ENCODE results near the gene SDF2L1. TPM values are rescaled to one million over a fixed set of nuclear protein-coding genes. Genes with fewer than 3 reads are reported as not detected.
A peak's percentile ranks its signal among the peaks of the same experiment; 100 is the strongest.
"Not testable (repeated sequence)": the region's sequence is repeated elsewhere in the genome, so short reads cannot be mapped to it uniquely, and the experiment has no call there.

Gene SDF2L1
- total RNA-seq, 1 donor from 2014 or later = 103 TPM

DNA sequence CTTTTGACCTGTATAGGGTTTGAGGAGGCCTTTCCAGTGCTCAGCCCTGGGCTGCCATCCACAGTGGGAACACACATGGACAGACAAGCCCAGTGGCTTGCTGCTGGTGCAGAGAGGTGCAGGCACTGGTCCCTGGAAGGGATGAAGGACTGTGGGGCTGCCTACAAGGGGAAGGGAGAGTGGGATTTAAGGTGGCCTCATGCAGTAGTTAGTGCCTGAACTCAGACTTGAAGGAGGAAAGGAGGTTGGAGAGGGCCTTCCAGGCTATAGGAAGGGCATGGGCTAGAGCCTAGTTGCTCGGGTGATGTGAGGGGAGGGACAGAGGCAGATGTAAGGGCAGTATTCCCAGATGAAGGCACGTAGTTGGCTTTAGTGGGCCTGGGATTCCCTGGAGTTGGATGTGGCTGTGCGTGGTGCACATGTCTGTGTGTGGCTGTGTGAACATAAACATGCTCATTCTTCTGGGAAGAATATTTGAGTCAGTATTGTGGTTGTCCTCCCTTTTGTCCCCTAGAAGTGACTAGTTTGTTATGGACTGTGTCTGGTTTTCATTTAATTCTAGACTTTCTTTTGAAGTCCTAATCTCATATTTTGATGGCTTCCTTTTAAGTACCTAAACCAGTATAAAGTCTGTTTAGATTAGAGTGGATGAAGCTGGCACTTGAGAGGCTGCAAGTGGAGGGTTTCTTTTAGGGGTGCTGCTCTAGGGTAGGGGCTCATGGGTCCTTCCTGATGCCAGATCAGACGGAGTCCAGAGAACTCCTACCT is 30.7 kb upstream of the SDF2L1 start:
- Mint-ChIP-seq H3K27ac (peak overlapping the region; percentile 57), H3K9me3 (no peaks in the 10 kb centered on the region), H3K4me3 (no peak overlapping the region), H3K4me1 (peaks cover 7% of the 10 kb centered on the region), H3K27me3 (no peaks in the 10 kb centered on the region), H3K36me3 (ENCODE audit: low read depth) (peaks cover 39% of the 10 kb centered on the region)
- no peak for DNase-seq
- intact Hi-C loops (cut with micrococcal nuclease) = no loop called here

DNA sequence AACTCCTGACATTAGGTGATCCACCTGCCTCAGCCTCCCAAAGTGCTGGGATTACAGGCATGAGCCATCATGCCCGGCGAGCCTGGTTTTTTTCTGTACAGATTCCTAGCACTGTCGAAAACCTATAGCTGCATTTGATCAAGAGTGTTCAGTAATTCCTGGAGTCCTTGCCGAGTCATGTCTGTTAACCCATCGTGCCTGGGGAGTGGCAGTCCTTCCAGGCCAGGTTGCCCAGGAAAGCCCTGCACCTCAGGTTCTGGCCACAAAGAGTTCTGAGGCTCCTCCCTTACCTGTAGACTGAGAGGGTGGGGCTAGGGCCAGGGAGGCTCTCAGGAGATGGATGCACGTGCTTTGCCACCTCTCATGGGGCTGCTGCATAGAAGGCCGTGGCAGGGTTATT is 29.2 kb upstream of the SDF2L1 start:
- Mint-ChIP-seq H3K27me3 (no peaks in the 10 kb centered on the region), H3K9me3 (no peaks in the 10 kb centered on the region), H3K4me1 (peaks cover 7% of the 10 kb centered on the region), H3K27ac (no peak overlapping the region), H3K36me3 (ENCODE audit: low read depth) (peaks cover 38% of the 10 kb centered on the region), H3K4me3 (no peak overlapping the region)
- intact Hi-C loops (cut with micrococcal nuclease) = no loop called here
- no peak for DNase-seq

DNA sequence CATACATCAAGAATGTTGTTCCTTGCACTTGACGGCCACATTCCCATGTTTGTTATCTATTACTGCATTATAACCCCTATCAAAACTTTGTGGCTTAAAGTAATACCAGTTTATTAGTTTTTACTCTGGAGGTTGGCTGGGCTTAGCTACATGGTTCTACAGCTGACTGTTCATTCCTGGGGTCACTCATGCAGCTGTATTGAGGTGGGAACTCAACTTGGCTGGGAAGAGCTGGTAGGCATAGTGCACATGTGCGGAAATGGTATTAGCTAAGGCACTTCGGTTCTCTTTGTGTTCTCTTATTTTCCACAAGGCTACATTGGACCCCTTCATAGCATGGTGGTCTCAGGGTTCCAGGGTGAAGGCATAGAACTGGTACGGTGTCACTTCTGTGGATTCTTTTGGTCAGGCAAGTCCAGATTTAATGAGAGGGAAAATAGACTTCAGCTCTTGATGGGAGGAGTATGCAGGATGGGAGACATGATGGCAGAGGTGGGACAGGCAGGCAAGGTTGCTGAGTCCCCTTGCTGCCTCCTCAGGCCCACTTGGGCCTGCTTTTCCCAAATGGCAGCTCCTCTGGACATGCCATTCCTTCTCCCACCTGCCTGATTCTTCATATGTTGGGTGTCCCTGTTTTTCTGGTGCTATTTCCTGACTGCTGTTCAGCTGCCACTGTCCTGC is 28.4 kb upstream of the SDF2L1 start:
- H3K9me3 Mint-ChIP-seq = no peaks in the 10 kb centered on the region
- peaks cover 38% of the 10 kb centered on the region for H3K36me3 Mint-ChIP-seq (ENCODE audit: low read depth)
- peaks cover 6% of the 10 kb centered on the region for H3K4me1 Mint-ChIP-seq
- no peak overlapping the region for H3K4me3 Mint-ChIP-seq
- no peaks in the 10 kb centered on the region for H3K27me3 Mint-ChIP-seq
- no peak for DNase-seq
- intact Hi-C loops (cut with micrococcal nuclease) = no loop called here
- no peak overlapping the region for H3K27ac Mint-ChIP-seq

DNA sequence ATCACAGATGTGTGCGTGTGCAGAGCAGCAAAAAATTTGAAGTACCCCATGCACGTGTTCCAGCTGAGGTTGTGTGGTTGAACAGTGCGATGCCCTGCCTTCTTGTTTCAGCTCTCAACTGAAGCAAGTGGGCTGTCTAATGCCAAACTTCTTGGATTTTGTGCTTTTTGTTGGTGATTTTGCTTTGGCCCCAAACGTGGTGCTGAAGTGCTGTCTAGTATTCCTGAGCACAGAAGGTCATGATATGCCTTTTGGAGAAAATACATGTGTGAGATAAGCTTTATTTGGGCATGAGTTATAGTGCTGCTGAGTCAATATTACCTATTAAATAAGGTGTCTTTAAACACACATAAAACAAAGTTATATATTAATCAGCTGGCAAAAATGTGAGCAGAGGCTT is 26.4 kb upstream of the SDF2L1 start:
- intact Hi-C loops (cut with micrococcal nuclease) = no loop called here

DNA sequence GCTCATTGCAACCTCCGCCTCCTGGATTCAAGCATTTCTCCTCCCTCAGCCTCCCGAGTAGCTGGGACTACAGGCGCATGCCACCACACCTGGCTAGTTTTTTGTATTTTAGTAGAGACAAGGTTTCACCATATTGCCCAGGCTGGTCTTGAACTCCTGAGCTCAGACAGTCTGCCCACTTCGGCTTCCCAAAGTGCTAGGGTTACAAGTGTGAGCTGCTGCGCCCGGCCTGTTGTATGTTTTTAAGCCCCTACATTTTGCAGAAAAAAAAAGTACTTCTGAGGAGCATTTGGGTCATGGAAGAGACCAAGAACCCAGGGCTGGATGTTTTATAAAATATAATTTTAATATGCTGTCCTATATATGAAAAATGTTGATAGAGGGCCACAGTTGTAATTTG is 24.8 kb upstream of the SDF2L1 start:
- intact Hi-C loops (cut with micrococcal nuclease); H3K9me3 Mint-ChIP-seq; H3K27me3 Mint-ChIP-seq; H3K4me3 Mint-ChIP-seq; DNase-seq; H3K4me1 Mint-ChIP-seq; H3K27ac Mint-ChIP-seq: not testable (repeated sequence)
- H3K36me3 Mint-ChIP-seq (ENCODE audit: low read depth) = peaks cover 31% of the 10 kb centered on the region

More for the DNA sequence above, 26.4 kb upstream of the SDF2L1 start:
- Mint-ChIP-seq H3K4me1 (peaks cover 6% of the 10 kb centered on the region), H3K4me3 (no peak overlapping the region), H3K27me3 (no peaks in the 10 kb centered on the region), H3K36me3 (ENCODE audit: low read depth) (peaks cover 37% of the 10 kb centered on the region), H3K9me3 (no peaks in the 10 kb centered on the region), H3K27ac (no peak overlapping the region)
- DNase-seq = no peak

DNA sequence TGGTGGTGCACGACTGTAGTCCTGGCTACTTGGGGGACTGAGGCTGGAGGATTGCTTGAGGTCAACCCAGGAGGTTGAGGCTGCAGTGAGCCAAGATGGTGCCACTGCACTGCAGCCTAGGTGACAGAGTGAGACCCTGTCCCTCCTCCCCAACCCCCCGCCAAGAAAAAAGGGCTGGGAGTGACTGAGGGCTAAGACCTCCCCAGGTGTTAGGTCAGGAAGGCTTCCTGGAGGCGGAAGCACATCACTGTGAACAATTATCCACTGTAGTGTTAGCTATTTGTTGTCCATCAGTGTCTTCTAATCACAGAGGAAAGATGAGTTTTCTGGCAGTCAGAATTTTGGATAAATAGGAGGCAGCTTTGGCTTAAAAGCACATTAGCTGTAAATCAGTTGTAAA is 21.1 kb upstream of the SDF2L1 start:
- intact Hi-C loops (cut with micrococcal nuclease) = no loop called here
- Mint-ChIP-seq H3K9me3 (no peaks in the 10 kb centered on the region), H3K4me3 (no peak overlapping the region), H3K27me3 (no peaks in the 10 kb centered on the region), H3K27ac (no peak overlapping the region), H3K36me3 (ENCODE audit: low read depth) (peaks cover 28% of the 10 kb centered on the region), H3K4me1 (peaks cover 12% of the 10 kb centered on the region)
- DNase-seq = no peak

DNA sequence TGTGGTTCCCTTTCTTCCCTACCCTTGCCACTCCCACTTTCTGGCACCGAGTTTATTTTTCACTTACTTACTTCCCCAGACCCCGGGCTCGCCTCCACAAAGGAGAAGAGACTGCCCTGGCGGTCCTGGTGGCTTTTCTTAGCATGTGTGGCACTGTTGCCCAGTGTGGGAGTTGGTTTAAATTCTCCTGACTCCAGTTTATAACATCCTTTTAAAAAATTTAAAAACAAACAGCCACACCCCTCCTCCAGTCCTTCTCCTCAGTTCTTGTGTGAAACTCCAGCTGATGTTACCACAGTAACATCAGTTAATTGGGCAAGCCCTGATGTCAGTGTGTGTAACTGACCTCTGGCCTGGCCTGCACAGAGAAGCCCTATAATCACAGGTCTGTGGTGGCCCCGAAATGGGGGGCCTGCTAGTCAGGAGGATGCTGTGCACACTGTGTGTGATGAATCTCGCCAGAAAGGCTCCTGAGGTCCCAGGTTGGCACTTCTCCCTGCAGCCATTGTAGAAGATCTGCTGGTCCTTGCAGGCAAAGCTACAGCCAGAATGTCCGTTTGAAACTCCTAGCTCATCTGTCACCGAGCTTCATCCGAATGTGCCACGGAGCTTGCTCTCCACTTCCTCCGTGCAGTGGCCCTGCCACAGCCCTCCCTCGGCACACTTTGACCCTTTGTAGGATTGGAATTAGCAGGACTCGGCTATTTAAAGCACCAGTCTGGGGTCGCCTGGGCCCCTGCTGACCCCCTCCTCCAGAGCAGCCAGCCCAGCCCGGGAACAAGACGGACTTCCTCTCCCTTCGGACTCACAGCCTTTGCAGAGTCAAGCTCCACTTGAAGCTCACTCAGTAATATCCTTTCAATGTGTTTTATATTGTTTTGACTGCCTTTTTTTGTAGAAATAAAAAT is 19.8 kb upstream of the SDF2L1 start:
- H3K9me3 Mint-ChIP-seq = no peaks in the 10 kb centered on the region
- H3K36me3 Mint-ChIP-seq (ENCODE audit: low read depth) = peaks cover 34% of the 10 kb centered on the region
- peaks cover 20% of the 10 kb centered on the region for H3K4me1 Mint-ChIP-seq
- DNase-seq = no peak
- intact Hi-C loops (cut with micrococcal nuclease) = no loop called here
- H3K27me3 Mint-ChIP-seq = no peaks in the 10 kb centered on the region
- no peak overlapping the region for H3K27ac Mint-ChIP-seq
- no peak overlapping the region for H3K4me3 Mint-ChIP-seq

DNA sequence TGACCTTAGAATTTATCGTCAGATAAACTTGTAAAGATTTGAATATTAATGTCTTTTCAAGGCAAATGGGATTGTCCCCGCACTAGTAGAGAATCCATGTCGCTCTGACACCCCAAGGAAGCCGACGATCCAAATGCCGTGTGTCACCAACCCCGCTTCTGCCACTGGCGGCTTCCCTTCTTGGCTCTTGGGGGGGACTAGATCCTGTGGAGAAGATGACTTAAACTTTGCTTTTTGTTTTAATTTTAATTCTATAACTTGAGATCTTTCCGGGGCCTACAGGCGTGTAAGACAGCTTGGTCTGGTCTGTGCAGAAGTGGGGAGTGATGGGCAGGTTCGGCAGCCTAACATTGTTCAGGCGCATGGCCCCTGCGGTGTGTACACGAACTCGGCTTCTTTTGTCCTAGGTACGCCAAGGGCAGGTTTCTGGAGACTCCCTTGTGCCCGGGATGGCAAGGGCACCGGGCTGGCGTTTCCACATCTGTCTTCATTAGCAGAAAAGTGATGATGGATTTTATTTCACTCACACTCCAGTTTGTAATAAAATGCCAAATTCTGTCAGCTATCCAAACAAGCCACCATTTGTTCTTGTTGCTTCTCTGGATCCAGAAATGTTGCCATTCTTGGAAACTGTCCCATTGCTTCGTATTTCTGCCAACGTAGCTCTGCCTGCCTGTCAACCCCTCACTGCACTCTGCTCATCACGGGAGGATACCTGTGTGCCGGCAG is 19.0 kb upstream of the SDF2L1 start:
- H3K36me3 Mint-ChIP-seq (ENCODE audit: low read depth) = peaks cover 40% of the 10 kb centered on the region
- peaks cover 28% of the 10 kb centered on the region for H3K4me1 Mint-ChIP-seq
- no peaks in the 10 kb centered on the region for H3K27me3 Mint-ChIP-seq
- intact Hi-C loops (cut with micrococcal nuclease) = no loop called here
- no peaks in the 10 kb centered on the region for H3K9me3 Mint-ChIP-seq
- no peak overlapping the region for H3K4me3 Mint-ChIP-seq
- DNase-seq = no peak
- no peak overlapping the region for H3K27ac Mint-ChIP-seq

DNA sequence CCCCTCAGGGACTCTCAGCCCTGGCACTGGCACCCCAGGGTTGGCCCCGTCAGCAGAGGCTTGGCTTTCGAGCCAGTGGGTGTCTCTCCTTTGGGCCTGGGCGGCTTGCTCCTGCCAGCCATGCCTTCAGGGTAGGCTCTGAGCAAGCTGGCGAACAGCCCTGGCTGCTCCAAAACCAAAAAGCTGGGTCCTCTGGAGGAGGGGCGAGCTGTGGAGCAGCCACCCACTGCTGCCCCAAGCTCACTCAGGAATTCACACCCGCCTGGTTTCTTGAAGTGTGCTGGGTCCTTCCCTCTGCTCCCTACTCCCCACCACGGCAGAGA is 18.5 kb upstream of the SDF2L1 start:
- intact Hi-C loops (cut with micrococcal nuclease) = no loop called here
- H3K9me3 Mint-ChIP-seq = no peaks in the 10 kb centered on the region

DNA sequence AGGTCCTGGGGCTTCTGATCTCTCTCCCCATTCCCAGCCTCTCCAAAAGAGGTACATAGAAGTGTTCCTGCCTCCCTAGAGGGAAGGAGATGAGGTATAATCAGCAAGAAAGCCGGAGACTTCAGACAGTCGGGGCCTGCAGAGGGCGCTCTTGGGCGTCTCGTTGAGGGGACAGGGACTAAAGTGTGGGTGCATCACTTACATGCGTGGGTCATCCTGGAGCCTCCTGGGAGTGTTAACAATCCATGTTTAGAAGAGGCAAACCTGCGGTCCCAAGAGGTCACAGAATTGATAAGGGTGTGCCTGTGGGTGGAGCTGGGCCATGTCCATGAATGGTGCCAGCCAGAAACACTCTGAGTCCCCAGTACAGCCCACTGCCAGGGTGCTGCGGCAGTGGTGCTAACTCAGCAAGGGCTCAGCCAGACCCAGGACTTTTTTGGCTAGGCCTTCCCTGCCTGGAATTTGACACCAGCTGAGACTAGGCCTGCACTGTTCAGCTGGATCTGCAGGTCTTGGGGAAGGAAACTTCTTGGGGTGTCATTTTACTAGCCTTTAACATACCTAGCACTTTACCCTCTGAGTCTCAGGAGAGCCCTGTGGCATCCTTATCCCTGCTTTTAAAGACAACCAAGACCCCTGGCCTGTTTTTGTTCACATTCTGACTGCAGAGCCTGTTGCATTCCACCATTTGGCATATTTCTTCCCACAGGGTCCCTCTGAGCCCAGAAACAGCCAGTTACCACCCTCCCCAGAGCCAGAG is 17.8 kb upstream of the SDF2L1 start:
- intact Hi-C loops (cut with micrococcal nuclease) = no loop called here
- peaks cover 31% of the 10 kb centered on the region for H3K4me1 Mint-ChIP-seq
- peak; percentile 81 for DNase-seq

More for the DNA sequence above, 18.5 kb upstream of the SDF2L1 start:
- no peaks in the 10 kb centered on the region for H3K27me3 Mint-ChIP-seq
- H3K27ac Mint-ChIP-seq = no peak overlapping the region
- DNase-seq = no peak
- H3K4me1 Mint-ChIP-seq = peaks cover 31% of the 10 kb centered on the region
- H3K4me3 Mint-ChIP-seq = no peak overlapping the region
- peaks cover 44% of the 10 kb centered on the region for H3K36me3 Mint-ChIP-seq (ENCODE audit: low read depth)

DNA sequence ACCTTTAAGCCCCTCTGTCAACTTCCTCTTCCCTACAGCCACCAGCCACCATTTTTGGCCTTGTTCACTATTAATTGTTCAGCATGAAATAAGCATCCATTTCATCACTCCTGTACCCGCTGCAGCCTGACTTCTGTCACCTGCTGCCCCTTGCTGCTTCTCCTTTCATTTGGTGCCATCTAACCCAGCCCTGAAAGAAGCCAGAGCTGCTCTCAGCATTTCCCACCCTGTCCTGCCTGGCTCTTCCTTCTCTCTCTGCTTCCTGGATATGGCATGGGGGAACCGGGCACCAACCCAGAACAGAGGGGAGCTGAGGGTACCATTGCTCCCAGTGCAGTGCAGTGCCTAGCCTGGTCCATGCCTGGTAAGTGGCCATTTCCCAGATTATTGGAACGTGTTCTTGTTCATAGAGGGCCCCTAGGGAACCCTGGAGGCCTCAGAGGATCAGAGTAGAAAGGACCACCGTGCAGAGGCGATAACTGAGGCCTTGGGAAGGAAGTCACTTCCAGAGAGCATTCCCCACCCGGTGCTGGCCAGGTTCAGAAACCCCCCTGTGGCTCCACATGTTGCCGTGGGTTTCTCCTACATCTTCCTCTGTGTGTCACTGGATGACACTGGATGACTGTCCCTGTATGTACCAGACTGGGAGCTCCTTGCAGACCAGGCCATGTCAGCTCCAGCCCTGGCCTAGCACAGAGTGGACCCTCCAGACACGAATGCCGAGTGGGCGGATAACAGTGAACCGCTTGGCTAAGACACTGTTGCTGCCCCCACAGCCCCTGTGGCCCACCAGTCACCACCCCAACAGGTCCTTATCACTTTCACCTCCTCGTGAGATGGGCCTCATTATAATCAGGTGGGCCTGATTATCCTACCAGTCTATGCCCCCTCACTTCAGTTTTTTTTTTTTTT is 17.0 kb upstream of the SDF2L1 start:
- no peak for DNase-seq
- H3K9me3 Mint-ChIP-seq = no peaks in the 10 kb centered on the region
- intact Hi-C loops (cut with micrococcal nuclease) = loop anchor here (5.0 kb wide), 1 partner anchor 38 kb away; no protein-coding TSS in a partner anchor

More for the DNA sequence above, 17.8 kb upstream of the SDF2L1 start:
- H3K27ac Mint-ChIP-seq = peak overlapping the region; percentile 67
- H3K27me3 Mint-ChIP-seq = no peaks in the 10 kb centered on the region
- H3K36me3 Mint-ChIP-seq (ENCODE audit: low read depth) = peaks cover 46% of the 10 kb centered on the region
- H3K4me3 Mint-ChIP-seq = no peak overlapping the region
- no peaks in the 10 kb centered on the region for H3K9me3 Mint-ChIP-seq

DNA sequence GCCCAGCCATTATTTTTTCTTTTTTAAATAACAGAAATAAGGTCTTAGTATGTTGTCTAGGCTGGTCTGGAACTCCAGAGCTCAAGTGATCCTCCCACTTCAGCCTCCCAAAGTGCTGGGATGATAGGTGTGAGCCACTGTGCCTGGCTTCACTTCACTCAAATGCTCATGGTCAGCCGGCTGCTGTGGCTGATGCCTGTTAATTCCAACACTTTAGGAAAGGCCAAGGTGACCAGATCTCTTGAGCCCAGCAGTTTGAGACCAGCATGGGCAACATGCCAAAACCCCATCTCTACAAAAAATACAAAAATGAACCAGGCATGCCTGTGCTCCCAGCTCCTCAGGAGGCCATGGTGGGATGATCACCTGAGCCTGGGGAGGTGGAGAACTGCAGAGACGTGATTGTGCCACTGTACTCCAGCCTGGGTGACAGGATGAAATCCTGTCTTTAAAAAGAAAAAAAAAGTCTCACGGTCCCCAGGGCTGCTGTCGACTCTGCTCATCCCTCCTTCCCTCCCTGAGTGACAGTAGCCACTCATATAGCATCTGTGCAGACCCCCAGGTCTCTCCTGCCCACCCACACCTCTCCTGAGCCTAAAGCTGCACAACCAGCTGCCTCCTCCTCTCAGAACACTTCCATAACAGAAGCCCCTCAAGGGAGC is 15.9 kb upstream of the SDF2L1 start:
- H3K9me3 Mint-ChIP-seq = no peaks in the 10 kb centered on the region
- peaks cover 39% of the 10 kb centered on the region for H3K4me1 Mint-ChIP-seq
- intact Hi-C loops (cut with micrococcal nuclease) = loop anchor here (5.0 kb wide), 1 partner anchor 39 kb away; no protein-coding TSS in a partner anchor
- DNase-seq = no peak
- H3K27me3 Mint-ChIP-seq = no peaks in the 10 kb centered on the region
- peaks cover 42% of the 10 kb centered on the region for H3K36me3 Mint-ChIP-seq (ENCODE audit: low read depth)
- H3K27ac Mint-ChIP-seq = peak overlapping the region; percentile 58
- H3K4me3 Mint-ChIP-seq = peak overlapping the region; percentile 7

More for the DNA sequence above, 17.0 kb upstream of the SDF2L1 start:
- H3K27ac Mint-ChIP-seq = peak overlapping the region; percentile 67
- H3K27me3 Mint-ChIP-seq = no peaks in the 10 kb centered on the region
- no peak overlapping the region for H3K4me3 Mint-ChIP-seq
- H3K4me1 Mint-ChIP-seq = peaks cover 31% of the 10 kb centered on the region
- peaks cover 44% of the 10 kb centered on the region for H3K36me3 Mint-ChIP-seq (ENCODE audit: low read depth)
